GM19025 (cell line): ENCODE results near the gene SOWAHC.
A peak's percentile ranks its signal among the peaks of the same experiment; 100 is the strongest.
"Not testable (repeated sequence)": the region's sequence is repeated elsewhere in the genome, so short reads cannot be mapped to it uniquely, and the experiment has no call there.

Source experiments
- ATAC-seq: cut with Tn5 transposase; IDR thresholded peaks from one replicate; pipeline ENCODE4 v1.9.1; 2021; ENCODE audit warnings: mild to moderate bottlenecking, low read depth, moderate library complexity; ENCODE audit not compliant: unreplicated experiment

The SOWAHC gene

DNA sequence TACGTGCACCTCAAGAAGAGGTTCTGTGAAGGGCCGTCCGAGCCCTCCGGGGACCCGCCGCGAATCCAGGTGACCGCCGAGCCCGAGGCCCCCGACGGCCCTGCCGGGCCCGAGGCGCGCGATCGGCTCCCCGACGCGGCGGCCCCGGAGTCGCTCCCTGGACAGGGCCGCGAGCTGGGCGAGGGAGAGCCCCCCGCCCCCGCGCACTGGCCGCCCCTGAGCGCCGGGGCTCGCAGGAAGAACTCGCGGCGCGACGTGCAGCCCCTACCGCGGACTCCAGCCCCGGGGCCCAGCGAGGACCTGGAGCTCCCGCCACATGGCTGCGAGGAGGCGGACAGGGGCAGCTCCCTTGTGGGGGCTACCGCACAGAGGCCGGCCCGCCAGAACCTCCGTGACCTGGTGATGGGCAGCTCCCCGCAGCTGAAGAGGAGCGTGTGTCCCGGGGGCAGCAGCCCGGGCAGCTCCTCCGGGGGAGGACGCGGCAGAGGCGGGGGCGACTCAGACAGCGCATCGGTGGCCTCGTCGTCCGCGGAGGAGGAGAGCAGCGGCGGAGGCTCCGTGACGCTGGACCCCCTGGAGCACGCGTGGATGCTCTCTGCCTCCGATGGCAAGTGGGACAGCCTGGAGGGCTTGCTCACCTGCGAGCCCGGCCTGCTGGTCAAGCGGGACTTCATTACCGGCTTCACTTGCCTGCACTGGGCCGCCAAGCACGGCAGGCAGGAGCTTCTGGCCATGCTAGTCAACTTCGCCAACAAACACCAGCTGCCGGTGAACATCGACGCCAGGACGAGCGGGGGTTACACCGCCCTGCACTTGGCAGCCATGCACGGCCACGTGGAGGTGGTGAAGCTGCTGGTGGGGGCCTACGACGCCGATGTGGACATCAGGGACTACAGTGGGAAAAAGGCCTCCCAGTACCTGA lies 812 bp downstream of the SOWAHC start:
- ATAC-seq = no peak

GRCh38 chr2:109615637-109616144 lies 1.5 kb downstream of the SOWAHC start:
- ATAC-seq = no peak

- no peak for ATAC-seq
Observed at GRCh38 chr2:109616184-109616583, 2.0 kb downstream of the SOWAHC start.

DNA sequence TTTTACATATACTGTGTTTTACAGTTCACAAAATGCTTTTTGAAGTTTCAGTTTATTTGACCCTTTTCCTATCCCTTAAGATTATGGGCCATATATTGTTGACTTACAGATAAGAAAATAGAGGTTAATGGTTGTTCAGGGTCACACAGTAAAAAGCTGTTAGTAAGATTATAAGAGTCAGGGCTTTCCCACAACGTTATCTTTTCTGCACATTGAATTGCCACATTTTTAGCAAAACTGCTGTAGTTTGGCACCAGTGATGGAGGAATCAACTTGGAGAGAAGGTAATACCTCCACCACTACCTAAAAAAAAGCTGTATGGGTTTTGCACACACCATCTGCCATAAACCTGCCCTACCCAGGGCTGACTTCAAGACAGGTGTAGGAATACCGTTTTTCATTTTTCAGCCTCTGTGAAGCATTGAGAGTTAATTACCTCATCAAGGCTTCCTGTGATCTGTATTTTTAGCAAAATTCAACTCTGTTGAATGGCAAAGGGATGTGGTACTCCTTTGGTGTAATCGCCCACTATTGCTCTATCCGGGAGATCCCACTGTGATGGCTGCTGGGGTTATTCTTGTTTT lies 5.0 kb downstream of the SOWAHC start:
- ATAC-seq = no peak

GRCh38 chr2:109623297-109623696 lies 9.1 kb downstream of the SOWAHC start:
- ATAC-seq = no peak

DNA sequence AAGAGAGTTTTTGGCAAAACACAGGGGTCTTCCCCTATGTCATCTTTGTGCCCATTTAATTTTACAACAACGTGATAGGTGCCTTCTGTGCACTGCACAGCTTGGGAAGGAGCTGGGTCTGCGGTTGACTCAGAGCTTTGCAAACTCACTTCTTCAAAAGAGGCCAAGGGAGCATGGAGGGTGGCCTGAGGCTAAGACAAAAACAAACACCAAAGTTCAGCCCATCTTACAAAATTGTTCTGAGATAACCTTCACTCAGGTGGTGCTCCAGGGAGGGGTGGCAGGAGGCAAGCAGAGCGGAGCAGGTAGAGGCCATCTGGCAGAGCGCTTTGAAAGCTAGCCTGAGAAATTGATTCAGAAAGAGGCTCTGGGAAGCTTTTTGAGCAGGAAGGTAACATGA lies 9.8 kb downstream of the SOWAHC start:
- no peak for ATAC-seq

GRCh38 chr2:109624339-109624738 lies 10.2 kb downstream of the SOWAHC start:
- ATAC-seq = no peak

GRCh38 chr2:109628321-109628720 lies 14.2 kb downstream of the SOWAHC start:
- not testable (repeated sequence) for ATAC-seq

DNA sequence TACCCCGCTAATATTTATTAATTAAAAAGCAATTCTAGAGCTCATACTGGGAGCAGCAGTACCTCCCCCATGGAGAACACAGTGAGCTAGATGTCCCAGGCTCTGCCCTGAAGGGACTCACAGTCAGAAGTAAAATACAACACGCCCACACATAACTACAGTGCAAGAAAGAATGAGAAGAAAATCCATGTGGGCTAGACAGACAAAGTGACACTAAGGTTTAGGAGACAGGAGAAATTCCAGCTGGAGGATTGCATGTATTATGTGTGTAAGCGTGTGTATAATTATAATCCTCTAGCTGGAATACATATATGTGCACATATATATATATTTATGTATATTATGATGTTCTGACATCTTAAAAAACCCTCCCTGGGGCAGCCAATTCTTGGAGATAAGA lies 15.7 kb downstream of the SOWAHC start:
- no peak for ATAC-seq

DNA sequence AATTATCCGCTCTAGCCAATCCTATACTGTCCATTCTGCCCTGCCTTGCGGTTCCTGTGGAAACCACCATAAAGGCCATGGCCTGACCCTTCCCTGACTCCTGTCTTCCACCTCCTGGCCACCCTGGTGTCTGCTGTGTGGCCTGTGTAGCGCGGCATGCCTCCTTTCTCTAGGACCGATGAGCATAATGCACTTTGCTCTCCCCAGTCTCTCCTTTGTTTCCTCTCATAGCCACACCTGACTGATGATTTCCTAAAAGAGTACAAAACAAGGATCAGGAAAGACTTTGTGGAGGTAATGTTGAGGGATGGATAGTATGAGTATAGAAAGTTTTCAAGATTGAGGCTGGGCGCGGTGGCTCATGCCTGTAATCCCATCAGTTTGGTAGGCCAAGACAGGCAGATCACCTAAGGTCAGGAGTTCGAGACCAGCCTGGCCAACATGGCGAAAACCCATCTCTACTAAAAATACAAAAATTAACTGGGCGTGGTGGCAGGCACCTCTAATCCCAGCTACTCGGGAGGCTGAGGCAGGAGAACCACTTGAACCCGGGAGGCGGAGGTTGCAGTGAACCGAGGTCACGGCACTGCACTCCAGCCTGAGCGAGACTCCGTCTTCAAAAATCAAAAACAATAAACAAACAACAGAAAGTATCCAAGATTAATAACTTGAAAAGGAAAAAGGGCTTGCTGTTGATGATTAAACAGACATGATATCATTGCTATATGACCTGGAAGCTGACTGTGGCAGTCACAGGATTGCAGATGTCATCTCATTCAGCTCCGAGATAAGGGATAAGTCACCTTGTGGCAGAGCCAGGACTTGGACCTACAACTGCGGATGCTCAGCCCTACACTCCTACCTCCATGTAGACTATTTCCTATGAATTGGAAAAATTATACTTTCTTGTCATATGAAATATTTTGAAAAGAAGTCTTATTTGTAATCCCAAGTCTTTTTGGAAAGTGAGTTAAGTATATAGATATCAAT lies 16.6 kb downstream of the SOWAHC start:
- no peak for ATAC-seq

- no peak for ATAC-seq
Observed at GRCh38 chr2:109631741-109632140, 17.6 kb downstream of the SOWAHC start.

- ATAC-seq = no peak
Observed at GRCh38 chr2:109632158-109632789, 18.1 kb downstream of the SOWAHC start.

GRCh38 chr2:109633284-109633961 lies 19.3 kb downstream of the SOWAHC start:
- no peak for ATAC-seq

- ATAC-seq = no peak
Observed at GRCh38 chr2:109635426-109636304, 21.5 kb downstream of the SOWAHC start.

- no peak for ATAC-seq
Observed at GRCh38 chr2:109636317-109636716, 22.2 kb downstream of the SOWAHC start.

GRCh38 chr2:109637749-109638570 lies 23.8 kb downstream of the SOWAHC start:
- peak; percentile 78 for ATAC-seq

DNA sequence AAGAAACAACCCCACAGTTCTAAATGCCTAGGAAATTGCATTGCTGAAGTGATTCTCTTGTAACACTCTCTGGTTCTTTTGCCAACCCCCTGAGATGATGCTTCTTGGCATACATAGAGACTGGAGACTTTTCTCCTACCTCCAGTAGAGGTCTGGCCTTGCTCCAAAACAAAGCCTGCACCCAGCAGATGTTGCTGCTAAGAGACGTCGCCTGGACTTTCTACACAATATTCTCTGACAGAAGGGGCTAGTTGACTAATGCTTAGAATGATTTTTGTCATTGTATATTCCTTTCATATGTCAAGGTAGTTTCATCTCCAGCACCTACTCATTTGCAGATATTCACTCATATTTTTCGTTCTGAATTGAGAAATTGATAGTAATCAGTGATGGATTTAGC lies 24.6 kb downstream of the SOWAHC start:
- no peak for ATAC-seq

- ATAC-seq = not testable (repeated sequence)
Observed at GRCh38 chr2:109640000-109640399, 25.8 kb downstream of the SOWAHC start.
